Progenitor cell of endocrine pancreas (in vitro differentiated cells): ENCODE results near the gene WASHC3. TPM values are rescaled to one million over a fixed set of nuclear protein-coding genes. Genes with fewer than 3 reads are reported as not detected.
"Not testable (repeated sequence)": the region's sequence is repeated elsewhere in the genome, so short reads cannot be mapped to it uniquely, and the experiment has no call there.

Source experiments
- DNase-seq: peaks from one replicate; pipeline ENCODE4 v3.0.0; 2021; ENCODE audit warnings: low spot score; ENCODE audit not compliant: unreplicated experiment
- H3K27ac Mint-ChIP-seq: 2 replicates; pipeline ENCODE4 v1.8.0; 2021; ENCODE audit warnings: mild to moderate bottlenecking, moderate library complexity, mixed read lengths
- H3K27me3 Mint-ChIP-seq: 2 replicates; pipeline ENCODE4 v1.8.0; 2021; ENCODE audit warnings: mixed read lengths
- H3K36me3 Mint-ChIP-seq: 2 replicates; pipeline ENCODE4 v1.8.0; 2022; ENCODE audit warnings: mixed read lengths; ENCODE audit not compliant: insufficient read depth
- H3K4me1 Mint-ChIP-seq: 2 replicates; pipeline ENCODE4 v1.8.0; 2021; ENCODE audit warnings: low read depth, mixed read lengths
- H3K4me3 Mint-ChIP-seq: 2 replicates; pipeline ENCODE4 v1.8.0; 2021; ENCODE audit warnings: low read depth, mild to moderate bottlenecking, moderate library complexity, mixed read lengths
- H3K9me3 Mint-ChIP-seq: 2 replicates; pipeline ENCODE4 v1.8.0; 2021; ENCODE audit warnings: low read depth, mixed read lengths
- CTCF ChIP-seq: fragments of 200-600 bp; sonication (generic); IDR thresholded peaks from one replicate; pipeline ENCODE4 v1.5.0; 2021; ENCODE audit warnings: antibody characterized with exemption, mild to moderate bottlenecking; ENCODE audit not compliant: unreplicated experiment
- total RNA-seq: library from RNA; stranded (reverse); gene quantifications from 2 replicates; pipeline ENCODE4 v1.2.1, GENCODE V29; 2021

WASHC3 gene
- total RNA-seq, 1 donor from 2014 or later: 16.8 TPM

- peak; percentile 42 for TF ChIP-seq CTCF
- Mint-ChIP-seq H3K4me1 (no peaks in the 10 kb centered on the region), H3K27me3 (no peaks in the 10 kb centered on the region), H3K36me3 (peaks cover 4% of the 10 kb centered on the region), H3K27ac (no peak overlapping the region), H3K9me3 (no peaks in the 10 kb centered on the region), H3K4me3 (no peak overlapping the region)
- DNase-seq: no peak
These were observed 34.0 kb upstream of the WASHC3 start for GRCh38 chr12:102095677-102096263.

- no peaks in the 10 kb centered on the region for H3K4me1 Mint-ChIP-seq
- H3K36me3 Mint-ChIP-seq: peaks cover 10% of the 10 kb centered on the region
- H3K9me3 Mint-ChIP-seq: peaks cover 6% of the 10 kb centered on the region
- no peak overlapping the region for H3K4me3 Mint-ChIP-seq
- no peaks in the 10 kb centered on the region for H3K27me3 Mint-ChIP-seq
- TF ChIP-seq CTCF: no peak
- DNase-seq: no peak
- H3K27ac Mint-ChIP-seq: no peak overlapping the region
These were observed 31.5 kb upstream of the WASHC3 start for GRCh38 chr12:102093319-102093718.

- H3K4me3 Mint-ChIP-seq, H3K27me3 Mint-ChIP-seq, H3K9me3 Mint-ChIP-seq, H3K4me1 Mint-ChIP-seq, H3K27ac Mint-ChIP-seq, DNase-seq: not testable (repeated sequence)
- peaks cover 15% of the 10 kb centered on the region for H3K36me3 Mint-ChIP-seq
These were observed 27.5 kb upstream of the WASHC3 start for GRCh38 chr12:102089228-102089835.

GRCh38 chr12:102080842-102081241, 19.1 kb upstream of the WASHC3 start:
- Mint-ChIP-seq H3K4me1 (no peaks in the 10 kb centered on the region), H3K4me3 (no peak overlapping the region), H3K27ac (no peak overlapping the region), H3K36me3 (peaks cover 17% of the 10 kb centered on the region), H3K9me3 (no peaks in the 10 kb centered on the region), H3K27me3 (no peaks in the 10 kb centered on the region)
- DNase-seq: no peak
- TF ChIP-seq CTCF: no peak

- not testable (repeated sequence) for H3K36me3 Mint-ChIP-seq, H3K27me3 Mint-ChIP-seq, H3K27ac Mint-ChIP-seq, DNase-seq, H3K4me3 Mint-ChIP-seq, H3K9me3 Mint-ChIP-seq, H3K4me1 Mint-ChIP-seq
These were observed 10.3 kb upstream of the WASHC3 start for GRCh38 chr12:102072092-102072491.

GRCh38 chr12:102069707-102070106, 7.9 kb upstream of the WASHC3 start:
- TF ChIP-seq CTCF: no peak
- peaks cover 19% of the 10 kb centered on the region for H3K27me3 Mint-ChIP-seq
- H3K9me3 Mint-ChIP-seq: no peaks in the 10 kb centered on the region
- H3K4me3 Mint-ChIP-seq: no peak overlapping the region
- DNase-seq: no peak
- no peaks in the 10 kb centered on the region for H3K36me3 Mint-ChIP-seq
- no peaks in the 10 kb centered on the region for H3K4me1 Mint-ChIP-seq
- H3K27ac Mint-ChIP-seq: no peak overlapping the region
